Pulmonary artery endothelial cell (primary cell): Measurements from ENCODE around the gene CENPH. TPM values are rescaled to one million over a fixed set of nuclear protein-coding genes. Genes with fewer than 3 reads are reported as not detected.
A peak's percentile ranks its signal among the peaks of the same experiment; 100 is the strongest.
"Not testable (repeated sequence)": the region's sequence is repeated elsewhere in the genome, so short reads cannot be mapped to it uniquely, and the experiment has no call there.

Source experiments
- DNase-seq: peaks from one replicate; pipeline ENCODE4 v3.0.0-alpha.2; 2011; ENCODE audit warnings: low read depth, low spot score
- total RNA-seq: library from RNA; depleted of rRNA; stranded (reverse); fragments of >200 nt; gene quantifications from 2 replicates; pipeline ENCODE4 v1.2.3, GENCODE V29; 2014

CENPH gene, protein sequence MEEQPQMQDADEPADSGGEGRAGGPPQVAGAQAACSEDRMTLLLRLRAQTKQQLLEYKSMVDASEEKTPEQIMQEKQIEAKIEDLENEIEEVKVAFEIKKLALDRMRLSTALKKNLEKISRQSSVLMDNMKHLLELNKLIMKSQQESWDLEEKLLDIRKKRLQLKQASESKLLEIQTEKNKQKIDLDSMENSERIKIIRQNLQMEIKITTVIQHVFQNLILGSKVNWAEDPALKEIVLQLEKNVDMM
- total RNA-seq, result 9.6 and 16.9 TPM in 2 replicates

DNA sequence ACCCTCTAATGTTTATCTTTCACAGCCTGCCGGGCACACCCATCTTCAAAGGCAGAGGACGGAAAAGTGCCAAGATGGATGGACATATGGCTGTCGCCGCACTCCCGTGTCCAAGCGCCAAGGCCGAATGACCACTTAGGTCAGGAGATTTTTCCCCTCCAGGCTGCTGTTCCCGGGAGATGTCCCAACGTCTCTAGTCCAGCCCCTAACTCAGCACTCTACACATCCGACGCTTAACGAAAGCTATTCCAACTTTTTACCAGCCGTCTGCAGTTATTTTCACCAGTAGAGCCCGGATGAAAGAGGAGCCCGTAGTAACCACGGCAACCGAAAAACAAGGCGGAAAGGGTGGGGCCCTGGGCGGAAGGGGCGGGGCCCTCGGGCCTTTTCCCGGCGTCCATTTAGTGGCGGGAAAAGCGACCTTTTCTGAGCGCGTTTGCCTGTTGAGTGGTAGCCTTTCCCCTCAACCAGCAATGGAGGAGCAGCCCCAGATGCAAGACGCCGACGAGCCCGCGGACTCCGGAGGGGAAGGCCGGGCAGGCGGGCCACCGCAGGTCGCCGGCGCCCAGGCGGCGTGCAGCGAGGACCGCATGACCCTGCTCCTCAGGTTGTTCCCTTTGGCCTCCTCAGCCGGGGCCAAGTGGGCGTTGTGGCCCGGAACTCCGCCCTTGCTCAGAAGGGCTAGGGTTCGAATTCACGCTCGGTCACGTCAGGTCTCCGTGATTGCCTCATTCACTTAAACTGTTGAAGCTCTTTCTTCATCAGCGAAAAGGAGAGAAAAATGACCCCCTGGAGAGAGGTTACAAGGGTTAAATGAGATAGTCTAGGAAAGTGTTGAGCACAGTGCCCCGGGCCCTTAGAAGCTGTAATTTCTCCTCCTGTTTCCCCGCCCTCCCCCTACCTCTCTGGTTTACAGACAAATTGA, at the start of gene CENPH:
TSS of gene CENPH (plus strand) at position 422 of the 925 bp plus-strand sequence. CDS start at position 474, 52 bp downstream.
- DNase-seq, result peak; percentile 53

DNA sequence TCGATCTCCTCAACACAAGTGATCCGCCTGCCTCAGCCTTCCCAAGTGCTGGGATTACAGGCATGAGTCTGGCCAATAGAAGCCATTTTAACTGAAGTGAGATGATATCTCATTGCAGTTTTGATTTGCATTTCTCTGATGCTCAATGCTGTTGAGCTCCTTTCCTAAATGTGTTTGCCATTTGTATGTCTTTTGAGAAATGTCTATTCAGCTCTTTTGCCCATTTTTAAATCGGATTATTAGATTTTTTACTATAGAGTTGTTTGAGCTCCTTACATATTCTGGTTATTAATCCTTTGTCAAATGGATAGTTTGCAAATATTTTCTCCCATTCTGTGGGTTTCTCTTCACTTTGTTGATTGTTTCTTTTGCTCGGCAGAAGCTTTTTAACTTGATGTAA, 49.1 kb upstream of the CENPH start:
- DNase-seq, result not testable (repeated sequence)

DNA sequence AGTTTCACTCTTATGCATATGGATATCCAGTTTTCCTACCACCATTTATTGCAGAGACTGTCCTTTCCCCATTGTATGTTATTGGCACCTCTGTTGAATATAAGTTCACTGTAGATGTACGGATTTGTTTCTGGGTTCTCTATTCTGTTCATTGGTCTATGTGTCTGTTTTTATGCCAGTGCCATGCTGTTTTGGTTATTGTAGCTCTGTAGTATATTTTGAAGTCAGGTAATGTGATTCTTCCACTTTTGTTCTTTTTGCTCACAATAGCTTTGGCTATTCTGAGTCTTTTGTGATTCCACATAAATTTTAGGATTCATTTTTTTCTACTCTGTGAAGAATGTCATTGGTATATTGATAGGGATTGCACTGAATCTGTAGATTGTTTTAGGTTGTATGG, 48.6 kb upstream of the CENPH start:
- DNase-seq, result no peak

DNA sequence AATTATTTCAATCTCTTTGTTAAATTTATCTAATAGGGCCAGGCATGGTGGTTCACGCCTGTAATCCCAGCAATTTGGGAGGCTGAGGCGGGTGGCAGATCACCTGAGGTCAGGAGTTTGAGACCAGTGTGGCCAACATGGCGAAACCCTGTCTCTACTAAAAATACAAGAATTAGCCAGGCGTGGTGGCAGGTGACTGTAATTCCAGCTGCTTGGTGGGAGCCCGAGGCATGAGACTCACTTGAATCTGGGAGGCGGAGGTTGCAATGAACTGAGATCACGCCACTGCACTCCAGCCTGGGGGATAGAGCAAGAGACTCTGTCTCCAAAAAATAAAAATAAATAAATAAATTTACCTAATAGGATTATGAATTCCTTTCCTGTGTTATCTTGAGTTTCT, 40.8 kb upstream of the CENPH start:
- DNase-seq, result not testable (repeated sequence)

DNA sequence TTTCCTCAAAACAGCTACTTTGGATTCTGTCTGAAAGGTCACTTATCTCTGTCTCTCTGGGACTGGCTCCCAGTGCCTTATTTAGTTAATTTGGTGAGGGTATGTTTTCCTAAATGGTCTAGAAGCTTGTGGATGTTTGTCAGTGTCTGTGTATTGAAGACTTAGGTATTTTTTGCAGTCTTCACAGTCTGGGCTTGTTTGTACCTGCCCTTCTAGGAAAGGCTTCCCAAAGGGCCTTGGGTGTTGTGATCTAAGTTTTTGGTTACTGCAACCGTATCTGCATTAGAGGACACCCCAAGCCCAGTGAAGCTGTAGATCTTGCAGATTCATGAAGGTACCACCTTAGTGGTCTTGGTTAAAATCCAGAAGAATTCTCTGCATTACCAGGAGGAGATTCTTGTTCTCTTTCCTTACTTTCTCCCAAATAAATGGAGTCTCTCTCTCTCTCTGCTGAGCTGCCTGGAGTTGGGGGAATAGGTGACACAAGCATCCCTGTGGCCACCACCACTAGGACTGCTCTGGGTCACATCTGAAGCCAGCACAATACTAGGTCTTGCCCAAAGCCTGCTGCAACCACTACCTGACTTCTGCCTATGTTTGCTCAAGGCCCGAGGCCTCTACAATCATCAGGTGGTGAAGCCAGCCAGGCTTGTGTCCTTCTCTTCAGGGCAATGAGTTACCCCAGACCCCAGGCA, 40.3 kb upstream of the CENPH start:
- DNase-seq, result no peak

DNA sequence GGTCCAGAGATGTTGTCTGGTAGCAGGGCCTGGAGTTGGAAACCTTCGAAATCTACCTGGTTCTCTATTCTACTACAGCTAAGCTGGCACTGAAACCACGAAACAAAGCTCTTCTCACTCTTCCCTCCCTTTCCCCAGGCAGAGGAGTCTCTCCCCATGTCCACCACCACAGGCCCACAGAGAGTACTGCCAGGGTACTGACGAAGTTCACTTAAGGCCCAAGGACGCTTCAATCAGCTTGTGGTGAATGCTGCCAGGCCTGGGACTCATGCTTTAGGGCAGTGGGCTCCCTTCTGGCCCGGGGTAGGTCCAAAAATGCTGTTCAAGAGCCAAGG, 39.7 kb upstream of the CENPH start:
- DNase-seq, result no peak

DNA sequence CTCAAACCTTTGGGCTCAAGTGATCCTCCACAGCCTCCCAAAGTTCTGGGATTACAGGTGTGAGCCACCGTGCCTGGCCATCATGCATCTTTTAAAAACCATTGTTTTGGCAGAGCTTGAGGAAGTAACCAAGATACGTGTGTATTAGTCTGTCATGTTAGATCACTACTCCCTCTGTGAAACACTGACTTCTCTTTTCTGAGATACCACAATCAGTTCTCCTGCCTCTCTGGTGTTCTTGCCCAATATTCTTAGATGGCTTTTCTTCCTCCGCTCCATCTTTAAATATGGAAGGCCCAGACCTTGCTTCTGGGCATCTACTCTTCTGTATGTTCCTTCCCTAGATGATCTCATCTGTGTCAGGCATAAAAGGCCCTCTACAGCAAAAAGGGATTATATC, 36.7 kb upstream of the CENPH start:
- DNase-seq, result no peak

DNA sequence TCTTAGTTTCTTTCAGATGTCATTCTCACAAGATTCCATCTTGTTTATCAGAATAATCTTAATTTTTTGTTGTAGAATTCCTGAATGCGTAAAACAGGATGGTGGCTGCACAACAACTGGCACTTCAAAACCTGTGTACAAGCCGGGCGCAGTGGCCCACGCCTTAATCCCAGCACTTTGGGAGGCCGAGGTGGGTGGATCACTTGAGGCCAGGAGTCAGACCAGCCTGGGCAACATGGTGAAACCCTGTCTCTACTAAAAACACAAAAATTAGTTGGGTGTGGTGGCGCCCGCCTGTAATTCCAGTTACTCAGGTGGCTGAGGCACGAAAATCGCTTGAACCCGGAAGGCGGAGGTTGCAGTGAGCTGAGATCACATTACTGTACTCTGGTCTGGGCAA, 32.9 kb upstream of the CENPH start:
- no peak for DNase-seq

DNA sequence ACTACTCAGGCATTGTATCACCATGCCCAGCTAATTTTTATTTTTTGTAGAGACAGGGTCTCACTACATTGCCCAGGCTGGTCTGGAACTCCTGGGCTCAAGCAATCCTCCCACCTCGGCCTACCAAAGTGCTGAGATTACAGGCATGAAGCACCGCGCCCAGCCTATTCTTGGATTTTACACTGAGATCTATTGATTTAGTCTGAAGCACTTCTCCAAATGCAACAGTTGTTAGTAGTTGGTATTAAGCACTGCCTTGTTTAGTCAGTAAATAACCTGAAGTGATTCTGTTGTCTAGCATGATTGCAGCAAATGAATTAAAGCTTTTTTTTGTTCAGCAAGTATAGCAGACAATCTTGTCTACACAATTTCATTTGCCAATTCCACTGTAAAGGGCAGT, 31.3 kb upstream of the CENPH start:
- no peak for DNase-seq

DNA sequence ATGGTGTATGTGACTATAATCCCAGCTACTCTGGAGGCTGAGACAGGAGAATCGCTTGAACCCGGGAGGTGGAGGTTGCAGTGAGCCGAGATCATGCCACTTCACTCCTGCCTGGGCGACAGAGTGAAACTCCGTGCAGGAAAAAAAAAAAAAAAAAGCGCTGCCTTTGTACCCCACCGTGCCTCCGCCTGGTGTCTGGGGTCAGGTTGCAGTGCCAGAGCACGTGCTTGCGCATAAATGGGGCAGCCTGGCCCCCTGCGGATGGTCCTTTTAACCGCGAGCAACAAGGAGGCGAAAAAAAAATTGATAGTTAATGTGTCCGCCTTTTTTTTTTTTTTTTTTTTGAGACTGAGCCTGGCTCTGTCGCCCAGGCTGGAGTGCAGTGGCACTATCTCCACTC, 28.7 kb upstream of the CENPH start:
- no peak for DNase-seq

DNA sequence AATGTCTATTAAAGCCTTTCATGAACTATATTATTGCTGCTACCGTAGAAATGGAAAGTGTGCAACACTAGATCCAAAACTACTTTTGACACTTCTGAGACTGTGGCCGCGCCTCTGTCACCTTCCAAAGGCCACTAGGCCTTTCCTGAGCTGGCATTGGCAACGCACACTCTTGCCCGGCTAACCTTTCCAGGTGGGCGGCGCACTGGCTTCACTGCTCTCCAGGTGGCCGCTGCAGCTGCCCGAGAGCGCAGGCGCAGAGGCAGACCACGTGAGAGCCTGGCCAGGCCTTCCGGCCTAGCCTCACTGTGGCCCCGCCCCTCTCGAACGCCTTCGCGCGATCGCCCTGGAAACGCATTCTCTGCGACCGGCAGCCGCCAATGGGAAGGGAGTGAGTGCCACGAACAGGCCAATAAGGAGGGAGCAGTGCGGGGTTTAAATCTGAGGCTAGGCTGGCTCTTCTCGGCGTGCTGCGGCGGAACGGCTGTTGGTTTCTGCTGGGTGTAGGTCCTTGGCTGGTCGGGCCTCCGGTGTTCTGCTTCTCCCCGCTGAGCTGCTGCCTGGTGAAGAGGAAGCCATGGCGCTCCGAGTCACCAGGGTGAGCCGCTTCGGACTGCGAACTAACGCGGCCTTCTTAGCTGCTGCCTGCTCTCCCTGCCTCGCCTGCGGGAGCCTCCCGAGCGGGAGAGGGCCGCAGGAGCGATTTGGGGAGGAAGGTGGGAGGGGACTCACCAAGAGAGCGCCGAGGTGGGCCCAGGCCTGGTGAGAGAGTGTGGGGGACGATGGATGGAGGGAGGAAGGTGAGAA, 22.5 kb upstream of the CENPH start, which contains the start of gene CCNB1:
TSS of gene CCNB1 (plus strand) at position 465 of the 807 bp plus-strand sequence. CDS start at position 578, 113 bp downstream.
- DNase-seq, result peak; percentile 83

DNA sequence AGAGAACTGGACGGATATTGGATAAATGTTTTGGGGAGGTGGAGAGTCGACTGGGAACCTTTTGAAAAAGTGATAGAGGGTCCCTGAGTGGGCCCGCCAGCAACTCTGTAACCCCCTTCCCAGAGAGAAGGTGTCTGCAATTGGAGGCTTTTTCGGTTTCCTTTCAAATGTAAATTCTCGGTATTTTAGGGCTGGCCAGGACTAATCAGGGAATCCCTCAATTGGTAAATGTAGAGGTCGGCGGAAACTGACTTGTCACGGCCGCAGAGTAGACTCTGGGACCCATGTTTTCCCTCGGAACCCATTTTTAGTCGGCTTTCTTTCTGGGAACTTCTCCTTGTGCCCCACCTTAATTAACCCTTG, 21.9 kb upstream of the CENPH start:
- DNase-seq, result no peak

DNA sequence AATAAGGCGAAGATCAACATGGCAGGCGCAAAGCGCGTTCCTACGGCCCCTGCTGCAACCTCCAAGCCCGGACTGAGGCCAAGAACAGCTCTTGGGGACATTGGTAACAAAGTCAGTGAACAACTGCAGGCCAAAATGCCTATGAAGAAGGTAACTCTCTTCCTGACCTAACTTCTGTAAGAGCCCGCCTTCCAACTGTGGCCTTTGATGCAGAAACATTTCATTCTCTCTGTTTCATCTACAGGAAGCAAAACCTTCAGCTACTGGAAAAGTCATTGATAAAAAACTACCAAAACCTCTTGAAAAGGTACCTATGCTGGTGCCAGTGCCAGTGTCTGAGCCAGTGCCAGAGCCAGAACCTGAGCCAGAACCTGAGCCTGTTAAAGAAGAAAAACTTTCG, 21.5 kb upstream of the CENPH start:
- DNase-seq, result no peak

DNA sequence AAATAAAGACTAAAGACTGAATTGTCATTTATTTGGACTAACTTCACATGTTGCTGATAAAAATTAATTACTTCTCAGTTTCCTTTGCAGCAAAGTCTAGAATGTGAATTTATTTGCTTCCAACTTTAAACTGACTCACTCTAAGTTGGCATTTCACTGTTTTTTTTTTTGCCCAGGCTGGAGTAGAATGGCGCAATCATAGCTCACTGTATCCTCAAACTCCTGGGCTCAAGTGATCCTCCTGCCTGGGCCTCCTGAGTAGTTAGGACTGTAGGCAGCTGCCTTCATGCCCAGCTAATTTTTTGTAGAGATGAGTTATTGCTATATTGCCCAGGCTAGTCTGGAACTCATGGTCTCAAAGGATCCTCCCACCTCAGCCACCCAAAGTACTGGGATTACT, 18.9 kb upstream of the CENPH start:
- no peak for DNase-seq

DNA sequence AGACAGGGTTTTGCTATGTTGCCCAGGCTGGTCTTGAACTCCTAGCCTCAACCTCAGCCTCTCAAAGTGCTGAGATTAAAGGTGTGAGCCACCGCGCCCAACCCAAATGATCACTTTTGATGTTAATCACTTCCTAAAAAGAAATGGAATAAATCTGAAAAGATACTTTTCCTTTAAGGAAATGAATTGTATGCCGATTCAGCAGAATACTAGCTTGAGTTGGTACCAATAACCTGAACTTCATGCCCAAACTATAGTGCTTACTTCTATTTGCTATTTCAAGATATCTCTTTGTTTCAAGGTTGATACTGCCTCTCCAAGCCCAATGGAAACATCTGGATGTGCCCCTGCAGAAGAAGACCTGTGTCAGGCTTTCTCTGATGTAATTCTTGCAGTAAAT, 18.4 kb upstream of the CENPH start:
- no peak for DNase-seq

DNA sequence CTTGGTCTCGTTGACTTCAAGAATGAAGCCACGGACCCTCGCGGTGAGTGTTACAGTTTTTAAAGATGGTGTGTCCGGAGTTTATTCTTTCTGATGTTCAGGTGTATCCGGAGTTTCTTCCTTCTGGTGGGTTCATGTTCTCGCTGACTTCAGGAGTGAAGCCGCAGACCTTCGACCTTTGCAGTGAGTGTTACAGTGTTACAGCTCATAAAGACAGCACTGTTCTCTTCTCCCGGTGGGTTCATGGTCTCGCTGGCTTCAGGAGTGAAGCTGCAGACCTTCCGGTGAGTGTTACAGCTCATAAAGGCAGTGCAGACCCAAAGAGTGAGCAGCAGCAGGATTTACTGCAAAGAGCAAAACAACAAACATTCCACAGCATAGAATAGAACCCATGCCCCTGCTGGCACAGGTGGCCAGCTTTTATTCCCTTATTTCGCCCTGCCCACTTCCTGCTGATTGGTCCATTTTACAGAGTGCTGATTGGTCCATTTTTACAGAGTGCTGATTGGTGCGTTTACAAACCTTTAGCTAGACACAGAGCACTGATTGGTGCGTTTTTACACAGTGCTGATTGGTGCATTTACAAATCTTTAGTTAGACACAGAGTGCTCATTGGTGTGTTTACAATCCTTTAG, 7.6 kb upstream of the CENPH start:
- DNase-seq, result not testable (repeated sequence)

DNA sequence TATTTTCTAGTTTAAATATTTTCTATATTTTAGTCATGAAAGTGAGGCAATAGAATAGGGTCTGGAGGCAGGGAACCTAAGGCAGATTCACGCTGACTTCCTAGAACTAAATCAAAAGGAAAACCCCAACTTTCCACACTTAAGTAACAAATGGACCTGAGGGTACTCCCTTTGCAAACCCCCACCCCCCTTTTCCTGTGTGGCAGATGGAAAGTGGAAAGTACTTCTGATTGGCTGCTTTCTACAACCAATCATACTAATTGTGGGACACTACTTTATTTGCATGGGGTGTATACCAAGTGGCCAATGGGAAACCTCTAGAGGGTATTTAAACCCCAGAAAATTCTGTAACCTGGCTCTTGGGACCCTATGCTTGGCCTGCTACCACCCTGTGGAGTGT, 4.8 kb upstream of the CENPH start:
- no peak for DNase-seq

DNA sequence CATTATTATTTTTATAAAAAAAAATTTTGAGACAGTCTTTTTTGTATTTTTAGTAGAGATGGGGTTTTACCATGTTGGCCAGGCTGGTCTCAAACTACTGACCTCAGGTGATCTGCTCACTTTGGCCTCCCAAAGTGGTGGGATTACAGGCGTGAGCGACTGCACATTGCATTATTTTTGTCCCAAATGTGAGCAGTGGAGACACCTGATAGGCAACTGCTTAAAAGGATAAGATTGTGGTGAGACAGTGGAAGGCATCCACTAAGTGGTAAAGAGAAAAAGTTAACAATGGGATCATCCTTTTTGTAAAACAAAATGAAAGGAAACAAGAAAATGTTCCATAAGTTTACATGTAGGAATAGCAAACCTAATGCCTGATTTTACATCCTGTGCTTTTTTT, 2.0 kb upstream of the CENPH start:
- DNase-seq, result no peak

DNA sequence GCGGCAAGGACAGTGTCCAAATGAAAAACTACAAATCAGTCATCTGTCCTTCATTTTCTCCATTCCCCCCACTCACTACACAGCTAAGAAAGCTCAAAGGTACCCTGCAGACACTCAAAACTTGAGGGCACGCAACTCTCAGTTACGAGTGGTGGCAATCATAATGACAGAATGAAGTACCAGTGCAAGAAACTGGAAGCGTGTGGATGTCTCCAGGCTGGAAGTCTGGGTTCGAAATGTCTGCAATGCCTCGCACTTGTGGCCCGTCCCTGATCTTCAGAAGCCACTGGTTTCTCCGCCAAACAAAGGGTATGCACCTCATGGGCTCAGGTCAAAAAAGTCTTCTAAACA, 597 bp upstream of the CENPH start:
- DNase-seq, result no peak

DNA sequence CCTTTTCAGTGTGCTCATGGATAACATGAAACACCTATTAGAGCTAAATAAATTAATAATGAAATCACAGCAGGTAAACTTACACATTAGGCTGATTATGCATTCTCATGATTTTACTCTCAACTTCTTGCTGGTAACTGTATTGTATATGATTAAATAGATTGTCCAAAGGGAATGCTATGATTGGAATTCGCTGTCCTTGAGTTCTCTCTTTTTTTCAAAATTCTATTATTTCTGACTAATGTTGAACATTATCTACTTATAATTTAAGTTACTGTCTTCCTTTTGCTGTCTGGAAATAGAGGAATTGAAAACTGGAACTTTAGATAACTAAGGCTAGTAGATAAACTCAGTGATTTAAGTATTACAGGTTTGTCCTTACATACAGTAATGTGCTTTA, 13.1 kb downstream of the CENPH start:
- no peak for DNase-seq
